NK-92 treated with Interleukin-12 subunit alpha and Interleukin-12 subunit beta, amount 100 ng/mL, for 24 hours (cell line): ENCODE results near the gene DDR2.

Source experiments
- DNase-seq: peaks from one replicate; lab custom pipeline; 2025; lab: John Stamatoyannopoulos, UW

The DDR2 gene

DNA sequence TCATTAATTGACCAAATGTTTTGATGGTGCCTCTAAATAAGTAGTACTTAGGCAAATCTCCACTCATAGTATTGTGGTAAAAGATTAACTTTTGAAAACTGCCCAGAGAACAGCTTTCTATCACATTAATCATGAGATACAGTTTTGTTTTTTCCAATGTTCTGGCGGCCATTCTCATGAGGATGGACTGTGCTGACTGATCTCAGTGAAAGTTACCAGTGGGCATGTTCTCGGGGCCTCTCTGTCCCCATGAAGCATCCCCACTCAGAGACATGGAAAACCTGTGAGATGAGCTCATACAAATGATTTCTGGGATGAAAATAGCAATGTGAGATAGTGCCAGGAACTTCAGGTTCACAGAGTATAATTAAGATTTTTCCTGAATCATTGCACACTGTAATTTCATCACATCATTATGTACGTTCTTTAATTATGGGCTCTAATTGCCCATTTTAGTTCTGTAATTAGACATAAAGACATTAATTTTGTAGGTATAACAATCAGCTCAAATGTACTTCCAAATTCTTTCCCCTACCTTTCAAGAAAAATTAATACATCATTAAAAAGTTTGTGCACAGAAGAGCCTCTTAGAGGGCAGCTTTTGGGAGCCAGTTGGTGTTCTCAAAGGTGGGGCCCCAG lies 40.5 kb downstream of the DDR2 start:
- no peak for DNase-seq

DNA sequence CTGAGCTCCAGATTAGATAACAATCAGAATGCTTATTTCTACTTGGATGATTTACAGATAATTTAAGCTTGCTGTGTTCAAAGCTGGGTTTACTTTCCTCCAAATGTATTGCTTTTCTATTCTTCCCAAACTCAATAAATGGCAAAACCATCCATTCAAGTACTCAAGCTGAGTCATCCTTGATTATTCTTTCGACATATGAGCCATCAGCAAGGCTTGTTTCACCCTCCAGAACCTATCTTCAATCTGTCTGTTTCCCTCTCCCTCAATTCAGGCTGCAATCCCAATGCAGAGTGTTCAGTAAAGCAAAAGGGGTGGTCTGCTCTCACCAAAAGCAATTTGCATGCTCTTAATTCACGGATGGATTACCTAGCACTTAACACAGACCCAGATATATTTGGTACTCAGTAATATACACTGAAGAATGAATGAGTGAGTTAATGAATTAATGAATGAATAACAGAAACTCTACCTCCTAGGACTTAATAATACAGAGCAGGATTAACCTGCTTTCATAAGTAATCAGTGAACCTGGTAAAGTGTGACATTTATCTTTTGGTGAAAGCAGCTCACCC lies 41.9 kb downstream of the DDR2 start:
- DNase-seq, result no peak

DNA sequence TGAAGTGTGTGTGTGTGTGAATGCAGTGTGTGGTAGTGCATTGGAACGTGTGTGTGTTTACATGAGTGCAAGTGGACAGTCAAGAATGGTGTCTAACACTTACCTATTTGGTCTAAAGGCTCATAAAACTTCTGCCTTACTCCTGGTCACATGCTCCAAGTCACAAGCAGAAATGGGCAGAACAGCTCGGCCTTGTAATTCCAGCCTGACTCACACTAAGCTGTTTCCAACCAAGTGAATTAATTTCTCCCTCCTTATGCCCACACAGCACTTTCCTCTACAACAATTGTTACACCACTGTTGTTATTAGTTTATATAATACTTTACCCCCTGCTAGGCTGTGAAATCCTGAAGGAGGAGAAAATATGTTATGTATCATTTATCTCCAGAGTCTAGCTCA lies 43.8 kb downstream of the DDR2 start:
- DNase-seq, result no peak

- DNase-seq, result no peak
Observed at GRCh38 chr1:162676750-162677149, 44.5 kb downstream of the DDR2 start.

DNA sequence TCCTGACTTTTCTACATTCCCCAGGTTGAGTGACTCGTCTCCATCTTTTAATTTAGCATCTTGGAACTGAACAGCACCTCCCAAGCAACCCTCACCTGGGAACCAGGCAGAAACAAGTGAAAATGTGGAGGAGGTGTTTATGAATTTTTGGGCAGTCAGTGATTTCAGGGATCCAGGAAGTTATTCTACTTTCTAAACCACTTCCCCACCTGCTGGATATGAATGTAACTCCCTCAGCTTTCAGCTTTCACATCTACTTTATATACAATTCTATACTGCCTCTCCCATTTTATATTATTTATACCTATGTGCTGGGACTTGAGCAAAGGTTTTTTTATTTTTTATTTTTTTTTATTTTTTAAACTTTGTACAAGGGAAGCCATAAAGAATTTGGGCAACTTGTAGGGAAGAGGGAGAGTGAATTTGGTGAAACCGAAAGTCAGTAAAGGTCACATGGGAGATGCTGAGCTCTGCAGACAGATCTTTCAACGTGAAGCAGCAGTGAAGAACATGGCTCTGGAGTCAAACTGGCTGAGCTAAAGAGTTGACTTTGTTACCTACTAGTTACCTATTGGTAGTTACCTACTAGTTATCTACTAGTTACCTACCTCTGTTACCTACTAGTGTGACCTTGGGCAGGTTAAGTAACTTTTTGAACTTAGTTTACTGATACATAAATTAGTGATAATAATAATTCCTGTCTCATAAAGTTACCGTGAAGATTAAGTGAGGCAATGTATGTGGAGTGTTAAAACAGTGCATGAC lies 45.5 kb downstream of the DDR2 start:
- DNase-seq, result no peak

GRCh38 chr1:162678439-162678838 lies 46.2 kb downstream of the DDR2 start:
- DNase-seq, result no peak

- no peak for DNase-seq
Observed at GRCh38 chr1:162679298-162679697, 47.0 kb downstream of the DDR2 start.

GRCh38 chr1:162680419-162681121 lies 48.3 kb downstream of the DDR2 start:
- DNase-seq, result no peak

DNA sequence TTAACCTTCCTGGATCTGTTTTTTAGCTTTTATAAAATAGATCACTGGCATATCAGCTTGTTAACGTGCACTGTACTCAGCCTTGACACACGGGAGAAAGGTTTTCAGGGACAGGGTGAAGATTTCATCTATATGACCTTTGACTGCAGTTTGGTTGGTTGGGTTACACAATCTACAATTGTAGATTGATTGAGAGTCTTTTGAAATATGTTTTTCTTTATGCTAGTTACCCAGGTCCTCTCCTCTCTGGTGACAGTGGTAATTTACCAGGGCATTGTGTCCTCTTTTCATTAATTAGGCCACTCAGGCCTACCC lies 48.8 kb downstream of the DDR2 start:
- DNase-seq, result no peak

DNA sequence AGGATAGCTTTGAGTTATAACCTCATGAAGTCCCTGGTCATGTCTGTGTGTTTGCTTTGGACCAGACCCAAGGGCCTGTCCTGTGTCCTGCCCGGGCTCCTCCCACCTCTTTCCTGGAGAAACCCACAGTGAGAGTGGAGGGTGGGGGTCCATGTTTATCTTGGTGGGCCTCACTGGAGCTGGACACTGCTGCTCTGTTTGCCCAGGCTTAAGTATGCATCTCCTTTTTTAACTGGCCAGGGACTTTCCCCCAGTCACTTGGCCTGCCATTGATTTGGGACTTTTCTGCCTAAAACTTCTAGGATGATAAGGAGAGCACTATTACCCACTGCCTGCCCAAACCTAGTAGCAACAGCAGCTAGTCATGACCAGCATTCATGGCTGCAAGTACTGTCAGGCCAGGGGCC lies 49.8 kb downstream of the DDR2 start:
- no peak for DNase-seq

- DNase-seq, result no peak
Observed at GRCh38 chr1:162687870-162688269, 55.6 kb downstream of the DDR2 start.

- DNase-seq, result no peak
Observed at GRCh38 chr1:162688521-162688920, 56.3 kb downstream of the DDR2 start.

DNA sequence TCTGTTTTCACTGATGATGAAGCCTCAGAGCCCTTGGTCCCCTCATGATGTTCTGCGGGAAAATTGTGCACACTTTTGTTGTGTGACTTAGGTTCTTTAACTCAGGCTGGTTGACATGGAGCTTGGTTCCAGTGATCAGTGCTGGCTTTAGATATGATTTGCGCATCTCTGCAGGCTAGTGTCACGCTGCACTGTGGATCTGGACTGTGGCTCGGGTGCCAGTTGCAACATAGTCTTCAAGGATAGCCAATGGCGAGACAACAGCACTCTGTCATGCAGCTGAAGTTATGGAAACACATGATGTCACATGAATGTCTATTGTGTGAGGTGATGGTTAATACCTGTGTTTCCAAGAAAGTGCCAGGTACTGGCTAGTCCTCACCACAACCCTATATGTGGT lies 56.7 kb downstream of the DDR2 start:
- DNase-seq, result no peak

DNA sequence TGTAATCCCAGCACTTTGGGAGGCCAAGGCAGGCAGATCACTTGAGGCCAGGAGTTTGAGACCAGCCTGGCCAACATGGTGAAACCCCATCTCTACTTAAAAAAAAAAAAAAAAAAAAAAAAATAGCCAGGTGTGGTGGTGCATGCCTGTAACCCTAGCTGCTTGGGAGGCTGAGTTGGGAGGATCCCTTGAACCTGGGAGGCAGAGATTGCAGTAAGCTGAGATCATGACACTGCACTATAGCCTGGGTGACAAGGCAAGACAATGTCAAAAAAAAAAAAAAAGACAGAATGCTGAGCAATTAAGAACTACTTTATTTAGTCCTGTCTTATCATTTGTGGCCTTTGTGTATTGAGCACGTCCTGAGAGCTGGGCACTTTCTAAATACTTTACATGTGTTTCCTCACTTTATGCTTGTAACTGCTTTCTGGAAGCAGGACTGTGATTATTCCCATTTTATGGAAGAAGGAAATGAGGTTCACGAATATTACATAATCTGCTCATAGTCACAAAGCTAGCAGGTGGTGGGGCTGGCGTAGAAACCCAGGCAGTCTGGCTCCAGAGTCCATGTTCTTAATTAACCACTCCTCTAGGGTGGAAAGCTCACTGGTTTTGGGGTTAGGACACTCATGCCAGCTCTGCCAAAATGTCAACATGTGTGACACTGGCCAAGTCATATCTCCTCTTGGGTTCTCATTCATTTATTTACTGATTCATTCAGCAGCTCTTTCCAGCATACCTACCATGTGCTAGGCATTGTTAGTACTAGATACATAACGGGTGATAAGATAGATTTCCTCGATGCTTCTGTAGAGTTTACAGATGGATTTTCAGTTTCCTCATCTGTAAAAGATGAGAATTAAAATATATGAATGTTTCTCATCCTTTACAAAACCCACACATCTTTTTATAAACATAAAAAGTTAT lies 57.7 kb downstream of the DDR2 start:
- no peak for DNase-seq

DNA sequence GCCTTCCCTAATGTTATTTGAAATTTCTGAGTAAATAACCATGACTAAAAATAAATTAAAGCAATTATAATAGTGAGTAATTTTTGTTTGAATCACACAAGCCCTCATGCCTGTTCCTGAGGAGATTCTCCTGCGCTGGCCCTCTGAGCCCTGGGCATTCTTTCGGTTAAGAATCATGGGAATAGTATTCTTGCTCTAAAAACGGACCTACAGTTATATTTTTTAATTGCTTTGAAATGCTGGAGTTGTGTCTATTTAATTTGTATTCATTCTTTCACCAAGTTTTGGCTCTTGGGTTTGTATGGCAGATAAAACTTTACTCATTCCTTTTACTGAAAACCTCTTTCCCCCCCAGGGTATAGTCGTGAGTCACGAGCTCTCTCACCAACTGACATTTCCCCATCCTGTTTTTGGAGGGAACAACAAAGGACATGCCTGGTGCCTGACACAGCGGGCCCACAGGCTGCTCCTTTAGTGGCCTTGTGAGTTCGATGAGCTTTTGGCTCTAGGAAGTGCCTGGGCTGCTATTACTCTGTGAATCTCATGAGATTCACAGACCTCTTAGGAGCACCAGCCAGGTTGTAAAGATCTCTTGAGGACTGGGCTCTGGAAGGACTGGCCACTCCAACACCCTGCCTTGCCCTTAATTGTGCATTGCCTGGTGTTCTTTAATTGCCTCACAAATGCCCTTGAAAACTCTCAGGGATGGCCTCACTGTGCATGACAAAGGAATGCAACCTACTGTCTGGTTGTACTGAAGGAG lies 58.6 kb downstream of the DDR2 start:
- no peak for DNase-seq

DNA sequence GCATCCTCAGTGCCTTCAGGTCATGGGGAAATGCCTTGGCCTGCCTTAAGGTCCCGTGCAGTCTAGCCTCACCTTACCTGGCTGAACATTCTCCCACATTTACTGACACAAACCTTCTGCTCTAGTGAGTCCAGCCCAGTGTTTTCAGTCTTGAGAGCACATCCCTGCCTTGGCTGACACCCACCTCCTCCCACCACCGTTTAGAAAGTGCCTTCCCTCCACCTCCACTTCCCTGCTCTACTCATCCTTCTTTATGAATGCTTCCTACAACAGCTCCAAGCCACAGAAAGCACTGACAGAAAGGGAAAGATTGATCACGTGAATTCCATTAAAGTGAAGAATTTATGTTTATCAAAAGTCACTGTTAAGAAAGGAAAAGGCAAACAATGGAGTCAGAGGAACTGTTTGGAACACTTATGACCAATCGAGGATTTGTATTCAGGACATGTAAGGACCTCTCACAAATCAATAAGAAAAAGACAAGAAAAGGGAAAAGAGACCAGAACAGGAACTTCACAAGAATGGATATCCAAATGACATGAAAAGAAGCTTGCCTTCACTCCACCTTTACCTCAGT lies 59.8 kb downstream of the DDR2 start:
- DNase-seq, result no peak

DNA sequence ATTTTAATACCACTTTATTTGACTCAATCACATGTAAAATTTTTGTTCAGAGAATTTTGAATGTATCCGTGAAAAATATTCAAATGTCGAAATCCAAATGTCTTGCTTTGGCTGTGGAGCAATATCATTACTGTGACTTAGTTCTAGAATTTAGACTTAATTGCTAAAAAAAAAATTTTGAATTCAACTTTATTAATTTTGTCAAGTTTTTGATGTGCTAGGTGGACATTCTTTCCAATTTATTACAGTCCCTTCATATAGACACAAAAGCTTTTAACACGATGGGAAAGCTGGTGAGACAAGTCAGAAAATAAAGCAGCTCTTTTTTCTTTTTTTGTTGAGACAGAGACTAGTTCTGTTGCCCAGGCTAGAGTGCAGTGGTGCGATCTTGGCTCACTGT lies 62.6 kb downstream of the DDR2 start:
- no peak for DNase-seq

DNA sequence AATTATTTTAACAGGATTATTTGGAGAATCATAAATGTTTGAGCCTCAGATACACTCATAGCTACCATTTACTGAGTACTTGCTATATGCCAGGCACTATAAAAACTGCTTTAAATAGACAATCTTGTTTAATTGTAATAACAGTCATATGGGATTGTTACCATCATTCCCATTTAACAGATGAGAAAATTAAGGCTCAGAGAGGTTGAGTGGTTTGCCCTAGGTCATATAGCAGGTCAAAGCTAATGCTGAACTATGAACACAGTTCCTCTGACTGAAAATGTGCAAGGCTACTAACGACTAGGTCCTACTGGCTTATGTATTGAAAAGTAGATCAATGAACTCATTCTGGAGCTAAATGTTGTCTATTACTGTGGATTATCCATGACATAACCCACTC lies 63.4 kb downstream of the DDR2 start:
- DNase-seq, result no peak

- no peak for DNase-seq
Observed at GRCh38 chr1:162696286-162696862, 64.1 kb downstream of the DDR2 start.

GRCh38 chr1:162697140-162697895 lies 65.1 kb downstream of the DDR2 start:
- no peak for DNase-seq
